ENCODE data around the gene SEC14L5. TPM values are rescaled to one million over a fixed set of nuclear protein-coding genes. Genes with fewer than 3 reads are reported as not detected.

Gene SEC14L5
- total and polyA plus RNA-seq, 2 of the 4 experiments (the other 2 are of a cell fraction) = 0.07 TPM; not detected in 1

GRCh38 chr16:4988647-4989046, 30.5 kb downstream of the SEC14L5 start:
- dilution Hi-C loops (cut with HindIII; ENCODE audit: low sequenced_read_pairs, unreplicated experiment) = no loop called here
- intact Hi-C loops (cut with micrococcal nuclease) = no loop called here

More at GRCh38 chr16:4988647-4989046, 30.5 kb downstream of the SEC14L5 start:
- no peak overlapping the region for H2BK20ac ChIP-seq (ENCODE audit: low read depth, low read length)
- H3K4me3 ChIP-seq (ENCODE audit: insufficient read depth, low read depth, low read length) = no peak overlapping the region
- H3K9ac ChIP-seq (ENCODE audit: low read depth, low read length) = no peak overlapping the region
- no peak overlapping the region for H4K5ac ChIP-seq (ENCODE audit: low read depth, low read length)
- no peak overlapping the region for H4K91ac ChIP-seq (ENCODE audit: insufficient read depth, low read depth, low read length)
- no peak overlapping the region for H3K27ac ChIP-seq (ENCODE audit: insufficient read depth, low read length)
- H3K36me3 ChIP-seq (ENCODE audit: control insufficient read depth, insufficient read depth, low read length) = no peaks in the 10 kb centered on the region
- ATAC-seq (ENCODE audit: low read depth) (no peak), DNase-seq (no peak)
- H3K18ac ChIP-seq (ENCODE audit: low read depth, low read length) = no peak overlapping the region
- POLR2A ChIA-PET (ENCODE audit: unreplicated experiment) = no interaction called here
- no peak overlapping the region for H2BK120ac ChIP-seq (ENCODE audit: low read depth, low read length)
- H3K4me1 ChIP-seq (ENCODE audit: control insufficient read depth, insufficient read depth, low read length) = no peaks in the 10 kb centered on the region
- in situ Hi-C loops (cut with MboI; ENCODE audit: low sequenced_read_pairs) = no loop called here
- H4K20me1 ChIP-seq (ENCODE audit: insufficient read depth, low read length) = no peaks in the 10 kb centered on the region
- no peak overlapping the region for H2BK5ac ChIP-seq (ENCODE audit: low read depth, low read length, poor library complexity, severe bottlenecking)
- no peak overlapping the region for H3K4ac ChIP-seq (ENCODE audit: low read depth, low read length)
- H3K14ac ChIP-seq (replicated peaks; ENCODE audit: low read depth, low read length) = no peak overlapping the region
- no peak overlapping the region for H3K23ac ChIP-seq (ENCODE audit: low read depth, low read length)
- H2AFZ ChIP-seq (replicated peaks; ENCODE audit: low read length, poor library complexity) = no peak overlapping the region
- H3K27me3 ChIP-seq (ENCODE audit: control insufficient read depth, insufficient read depth, low read length) = peaks cover 28% of the 10 kb centered on the region
- no peaks in the 10 kb centered on the region for H3K9me3 ChIP-seq (ENCODE audit: control insufficient read depth, insufficient read depth, low read length)
- H2AK5ac ChIP-seq (ENCODE audit: low read depth, low read length) = no peak overlapping the region
- no peak overlapping the region for H2BK15ac ChIP-seq (ENCODE audit: low read depth, low read length)
- H3K9me1 ChIP-seq (ENCODE audit: insufficient read depth, low read length) = no peaks in the 10 kb centered on the region
- BruUV-seq (replicated peaks) = no TSS peak
- TF ChIP-seq MAZ (IDR thresholded peaks at IDR 0.05; ENCODE audit: borderline replicate concordance, low read depth, low read length) = no peak
- no peak for TF ChIP-seq CHD1 (IDR thresholded peaks at IDR 0.05; ENCODE audit: low read depth, low read length)
- TF ChIP-seq RFX5 (IDR thresholded peaks at IDR 0.05; ENCODE audit: low read depth, low read length) = no peak
- TF ChIP-seq, protein P1, sequence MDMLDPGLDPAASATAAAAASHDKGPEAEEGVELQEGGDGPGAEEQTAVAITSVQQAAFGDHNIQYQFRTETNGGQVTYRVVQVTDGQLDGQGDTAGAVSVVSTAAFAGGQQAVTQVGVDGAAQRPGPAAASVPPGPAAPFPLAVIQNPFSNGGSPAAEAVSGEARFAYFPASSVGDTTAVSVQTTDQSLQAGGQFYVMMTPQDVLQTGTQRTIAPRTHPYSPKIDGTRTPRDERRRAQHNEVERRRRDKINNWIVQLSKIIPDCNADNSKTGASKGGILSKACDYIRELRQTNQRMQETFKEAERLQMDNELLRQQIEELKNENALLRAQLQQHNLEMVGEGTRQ (IDR thresholded peaks at IDR 0.05; ENCODE audit: low read depth, low read length) = no peak
- no peak for TF ChIP-seq CEBPB (IDR thresholded peaks at IDR 0.05; ENCODE audit: low read depth, low read length)
- no peak overlapping the region for H4K8ac ChIP-seq (ENCODE audit: low read depth in 2 of 2, low read length in 2 of 2)
- no peak overlapping the region for H2AK9ac ChIP-seq (replicated peaks; ENCODE audit: low read depth, low read length, poor library complexity)
- CTCF ChIA-PET = no interaction called here
- H3K4me2 ChIP-seq (ENCODE audit: low read depth, low read length) = no peak overlapping the region
- H3K79me1 ChIP-seq (ENCODE audit: low read depth in 1 of 2, low read length in 2 of 2) = no peaks in the 10 kb centered on the region
- 50% methylated on average over 1 of the region's 5 CpGs; no CpG with 5 or more reads in 1 of the 2 experiments for WGBS, 2 experiments (ENCODE audit: extremely low coverage in 2 of 2, insufficient read length in 1 of 2)
- no peak overlapping the region for H3K56ac ChIP-seq (ENCODE audit: extremely low read depth, insufficient read depth, low read length)
